GM19395 (cell line): Measurements from ENCODE around the gene BCL7A.

Experiments
- ATAC-seq: cut with Tn5 transposase; IDR thresholded peaks from one replicate; pipeline ENCODE4 v1.9.1; 2021; ENCODE audit warnings: mild to moderate bottlenecking, moderate library complexity; ENCODE audit not compliant: unreplicated experiment

The BCL7A gene

GRCh38 chr12:121996945-121997612 lies 24.6 kb upstream of the BCL7A start:
- no peak for ATAC-seq

- no peak for ATAC-seq
Observed at GRCh38 chr12:122001466-122002209, 20.0 kb upstream of the BCL7A start.

GRCh38 chr12:122003651-122004611 lies 17.8 kb upstream of the BCL7A start:
- no peak for ATAC-seq

DNA sequence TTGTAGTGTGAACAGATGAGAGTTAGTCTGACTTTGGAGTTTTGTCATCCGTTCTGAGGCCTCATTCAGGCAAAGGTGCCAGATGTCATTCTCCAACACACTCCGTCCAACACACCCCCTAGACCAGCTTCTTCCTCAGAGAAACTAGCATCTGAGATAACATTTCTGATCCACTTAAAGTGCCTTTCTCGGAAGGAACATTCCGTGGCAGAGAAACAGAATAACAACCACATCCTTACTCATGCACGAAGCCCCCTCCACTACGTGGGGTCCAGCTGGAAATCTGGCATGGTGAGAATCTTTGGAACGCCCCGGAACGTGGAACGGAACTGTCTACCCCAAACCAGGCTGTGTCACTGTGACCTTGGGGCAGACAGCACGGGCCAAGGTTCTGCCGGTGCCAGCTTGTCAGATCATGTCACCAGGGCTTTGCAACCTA lies 17.0 kb upstream of the BCL7A start:
- no peak for ATAC-seq

DNA sequence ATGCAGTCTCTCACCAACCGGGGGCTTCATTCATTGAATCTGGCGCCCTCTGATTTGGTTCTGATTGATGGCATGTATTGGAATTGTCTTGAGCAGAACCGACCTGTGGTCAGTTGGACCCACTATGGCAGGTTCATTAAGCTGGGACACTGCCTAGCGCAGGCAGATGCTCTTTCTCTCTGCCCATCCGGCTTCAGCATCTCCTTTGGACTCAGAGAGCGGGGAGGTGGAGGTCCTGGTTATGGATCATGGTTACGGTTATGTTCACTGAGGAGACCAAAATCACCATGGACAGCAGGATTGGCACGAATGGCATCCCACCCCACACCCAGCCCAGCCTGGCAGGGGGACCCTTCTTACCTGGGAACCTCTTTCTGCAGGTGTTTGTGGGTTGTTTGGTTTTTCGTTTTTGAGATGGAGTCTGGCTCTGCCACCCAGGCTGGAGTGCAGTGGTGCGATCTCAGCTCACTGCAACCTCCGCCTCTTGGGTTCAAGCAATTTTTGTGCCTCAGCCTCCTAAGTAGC lies 16.4 kb upstream of the BCL7A start:
- ATAC-seq: no peak

GRCh38 chr12:122006186-122006926 lies 15.3 kb upstream of the BCL7A start:
- ATAC-seq: no peak

DNA sequence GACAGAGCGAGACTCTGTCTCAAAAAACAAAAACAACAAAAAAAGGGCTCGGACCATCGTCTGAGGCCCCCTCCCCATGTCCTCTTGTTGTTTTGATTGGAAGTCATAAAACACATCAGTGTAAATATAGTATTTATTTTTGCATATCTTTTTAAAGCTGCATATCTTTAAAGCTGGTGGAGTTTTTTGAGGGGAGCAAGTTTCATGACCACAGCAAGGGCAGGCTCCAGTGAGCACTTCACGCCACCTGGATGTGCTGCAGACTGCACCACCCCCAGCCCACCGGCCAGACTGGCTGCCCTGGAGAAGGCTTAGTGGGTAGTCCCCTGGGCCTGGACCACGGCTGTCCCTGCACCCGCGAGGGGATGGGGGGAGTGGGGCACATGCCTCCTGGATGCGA lies 11.9 kb upstream of the BCL7A start:
- no peak for ATAC-seq

- ATAC-seq: no peak
Observed at GRCh38 chr12:122012184-122012583, 9.5 kb upstream of the BCL7A start.

GRCh38 chr12:122013136-122013535 lies 8.5 kb upstream of the BCL7A start:
- no peak for ATAC-seq

DNA sequence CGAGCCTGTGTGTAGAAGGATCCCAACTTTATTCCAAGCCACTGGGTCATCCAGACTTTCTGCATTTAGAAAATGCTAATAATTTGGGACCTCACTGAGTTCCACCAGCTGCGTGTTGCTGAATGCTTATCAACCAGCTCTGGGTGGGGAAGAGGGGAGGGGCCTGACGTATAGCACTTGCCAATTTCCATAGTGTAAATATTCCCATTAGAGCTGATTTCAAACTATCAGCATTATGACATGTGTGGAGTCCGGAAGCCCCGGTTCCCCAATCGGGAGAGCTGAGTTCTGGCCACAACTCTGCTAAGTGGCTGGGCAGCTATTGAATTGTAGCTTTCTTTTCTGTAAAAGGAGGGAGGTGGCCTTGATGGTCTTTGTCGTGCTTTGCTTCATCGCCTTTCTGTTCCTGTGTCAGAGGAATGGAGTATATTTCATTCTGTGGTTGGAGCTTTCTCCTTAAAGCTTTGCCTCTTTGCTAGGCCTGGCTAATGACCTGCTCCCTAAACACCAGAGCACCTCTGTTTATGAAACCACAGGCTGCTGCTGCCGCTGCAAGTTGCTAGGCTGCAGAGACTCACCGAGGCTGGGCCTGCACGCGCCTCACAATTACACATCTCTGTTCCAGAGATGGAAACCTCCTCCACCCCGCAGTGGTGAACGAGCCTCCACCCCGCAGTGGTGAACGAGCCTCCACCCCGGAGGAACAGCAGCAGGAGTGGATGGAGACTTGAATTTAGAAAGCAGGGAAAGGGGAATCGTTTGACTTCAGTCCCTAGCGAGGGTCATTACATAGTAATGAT lies 7.7 kb upstream of the BCL7A start:
- ATAC-seq: no peak

DNA sequence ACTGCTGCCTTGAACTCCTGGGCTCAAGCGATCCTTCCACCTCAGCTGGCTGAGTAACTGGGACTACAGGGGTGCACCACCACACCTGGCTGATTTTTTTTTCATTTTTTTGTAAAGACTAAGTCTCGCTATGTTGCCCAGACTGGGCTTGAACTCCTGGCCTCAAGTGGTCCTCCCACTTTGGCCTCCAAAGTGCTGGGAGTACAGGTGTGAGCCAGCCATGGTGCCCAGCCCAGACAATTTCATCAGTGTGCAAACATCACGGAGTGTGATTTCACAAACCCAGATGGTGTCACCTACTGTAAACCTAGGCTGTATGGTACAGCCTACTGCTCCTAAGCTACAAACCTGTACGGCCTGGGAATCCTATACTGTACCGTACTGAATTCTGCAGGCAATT lies 6.9 kb upstream of the BCL7A start:
- ATAC-seq: no peak

DNA sequence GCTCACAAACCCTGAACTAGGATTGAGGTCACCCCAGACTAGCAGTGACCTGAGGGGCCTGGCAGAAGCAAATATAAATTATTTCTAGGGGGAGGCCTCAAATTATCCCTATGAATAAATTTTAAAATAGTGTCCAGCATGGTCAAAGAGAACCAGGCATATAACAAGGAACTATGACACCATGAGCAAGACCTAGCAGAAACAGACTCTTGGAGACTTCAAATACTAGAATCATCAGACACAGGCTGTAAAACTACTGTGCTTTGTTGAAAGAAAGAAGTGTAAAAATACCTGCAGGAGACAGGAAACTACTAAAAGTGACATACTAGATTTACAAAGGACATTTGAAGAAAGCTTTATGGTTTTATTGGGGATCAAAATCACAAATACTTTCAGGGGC lies 3.2 kb upstream of the BCL7A start:
- ATAC-seq: no peak

GRCh38 chr12:122018937-122019336 lies 2.7 kb upstream of the BCL7A start:
- no peak for ATAC-seq

DNA sequence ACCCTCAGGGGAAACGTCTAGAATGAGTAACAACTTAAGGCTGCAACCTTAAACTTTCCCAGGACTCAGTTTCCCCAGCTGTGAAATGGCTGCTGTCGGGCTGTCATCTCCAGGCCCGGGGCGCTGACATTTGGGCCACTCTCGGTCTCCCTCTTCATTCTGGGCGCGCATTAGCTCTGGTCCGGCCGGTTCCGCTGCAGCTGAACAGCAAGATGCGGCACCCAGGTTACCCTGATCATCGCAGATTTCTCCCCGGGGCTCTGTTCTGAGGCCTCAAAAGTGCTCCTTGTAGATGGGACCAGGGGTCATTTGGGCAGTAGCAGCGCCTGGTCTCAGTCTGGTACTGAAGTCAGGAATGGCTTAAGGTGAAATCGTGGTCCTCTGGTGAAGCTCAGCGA lies 890 bp upstream of the BCL7A start:
- no peak for ATAC-seq

- ATAC-seq: no peak
Observed at GRCh38 chr12:122021193-122021821, 377 bp upstream of the BCL7A start.

- ATAC-seq: no peak
Observed at GRCh38 chr12:122022393-122023338, 982 bp downstream of the BCL7A start.

DNA sequence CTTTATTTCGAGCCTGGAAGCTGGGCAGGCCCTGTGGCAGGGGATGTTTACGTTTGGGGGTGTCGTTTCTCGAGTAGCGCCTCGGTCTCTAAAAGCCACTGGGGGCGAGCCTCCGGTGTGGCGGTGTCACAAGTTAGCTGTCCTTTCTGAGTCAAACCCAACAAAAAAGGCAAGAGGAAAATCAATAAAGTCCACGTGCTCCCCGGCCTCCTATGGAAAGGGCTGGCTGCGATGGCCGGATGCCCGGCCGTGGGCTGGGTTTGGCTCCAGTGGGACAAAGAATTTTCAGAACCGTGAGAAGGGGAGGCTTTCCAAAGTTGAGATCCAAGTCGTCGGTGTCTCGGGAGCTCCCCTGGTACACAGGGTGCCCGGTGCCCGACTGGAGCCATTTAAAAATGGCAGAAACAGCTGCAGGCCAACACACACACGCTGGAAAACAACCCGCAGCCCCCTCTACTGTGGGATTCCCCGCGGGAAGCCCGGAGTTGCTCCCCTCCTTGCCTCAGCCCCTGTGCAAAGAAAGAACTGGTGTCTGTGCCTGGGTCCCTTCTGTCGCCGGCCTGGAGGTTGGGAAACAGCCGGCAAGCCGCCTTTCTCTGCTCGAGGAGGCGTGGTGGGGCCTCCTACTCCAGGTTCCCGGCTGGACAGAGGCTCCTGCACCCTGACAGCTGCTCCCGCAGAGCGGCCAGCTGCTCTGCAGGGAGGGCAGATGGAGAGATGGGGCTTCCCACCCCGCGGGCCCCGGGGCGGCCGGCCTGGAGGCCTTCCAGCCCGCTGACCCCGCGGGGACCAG lies 1.9 kb downstream of the BCL7A start:
- no peak for ATAC-seq
